H1 (cell line): Measurements from ENCODE around the gene ITPR1. TPM values are rescaled to one million over a fixed set of nuclear protein-coding genes. Genes with fewer than 3 reads are reported as not detected.

Experiments used
- CTCF ChIA-PET: fragments of 300-600 bp; sonication (Branson Sonifier 250); formaldehyde crosslinking; loops from one replicate; lab custom pipeline; 2021; ENCODE audit not compliant: partially characterized antibody; lab: Charles Lee
- POLR2A ChIA-PET: fragments of 300-600 bp; sonication (Branson Sonifier 250); formaldehyde crosslinking; loops from one replicate; lab custom pipeline; 2021; ENCODE audit warnings: inconsistent platforms; ENCODE audit not compliant: partially characterized antibody; lab: Charles Lee
- DNase-seq, 2 experiments: peaks; one replicate each; pipeline versions ENCODE4 v3.0.0 to v3.0.0-alpha.2; 2010 to 2022; ENCODE audit warnings: low spot score in 2 of 2, low read depth in 1 of 2, mixed read lengths in 1 of 2
- FAIRE-seq: peaks from 2 replicates; lab custom pipeline; 2011; peaks lifted over from hg19 to GRCh38; lab: Jason Lieb, UNC
- H2AFZ ChIP-seq: 2 replicates; pipeline ENCODE4 v1.8.1; 2012; ENCODE audit warnings: low read length, inconsistent platforms
- H2AK5ac ChIP-seq: 2 replicates; pipeline ENCODE4 v1.6.1; 2013; ENCODE audit warnings: low read depth, low read length
- H2BK120ac ChIP-seq: replicated peaks from 2 replicates; pipeline ENCODE3; 2013; ENCODE audit warnings: low read depth, low read length, inconsistent platforms
- H2BK12ac ChIP-seq: 2 replicates; pipeline ENCODE4 v1.6.1; 2013; ENCODE audit warnings: low read depth, low read length
- H2BK15ac ChIP-seq: 2 replicates; pipeline ENCODE4 v1.6.1; 2013; ENCODE audit warnings: low read length
- H2BK20ac ChIP-seq: 2 replicates; pipeline ENCODE4 v1.6.1; 2013; ENCODE audit warnings: low read length
- H2BK5ac ChIP-seq: 2 replicates; pipeline ENCODE4 v1.6.1; 2013; ENCODE audit warnings: low read depth, low read length
- H3K14ac ChIP-seq: 2 replicates; pipeline ENCODE4 v1.6.1; 2013; ENCODE audit warnings: inconsistent platforms; ENCODE audit not compliant: insufficient read length
- H3K18ac ChIP-seq: 2 replicates; pipeline ENCODE4 v1.6.1; 2013; ENCODE audit warnings: low read length; ENCODE audit errors: extremely low read depth
- H3K23ac ChIP-seq: 2 replicates; pipeline ENCODE4 v1.6.1; 2013; ENCODE audit warnings: inconsistent platforms; ENCODE audit not compliant: insufficient read length
- H3K23me2 ChIP-seq: 2 replicates; pipeline ENCODE4 v1.6.1; 2013; ENCODE audit warnings: low read depth, low read length
- H3K27ac ChIP-seq: 2 replicates; pipeline ENCODE4 v1.6.1; 2011; ENCODE audit warnings: low read depth, low read length, inconsistent platforms
- H3K27me3 ChIP-seq, 4 experiments: replicated peaks in 1 of 4; 1 replicate in 1 of 4; 2 replicates in 3 of 4; pipeline versions ENCODE4 v1.6.1 to v1.8.1; 2011 to 2013; ENCODE audit warnings: low read length in 3 of 4, mild to moderate bottlenecking in 3 of 4, inconsistent platforms in 2 of 4, mixed read lengths in 2 of 4, moderate library complexity in 1 of 4; ENCODE audit not compliant: control insufficient read depth in 3 of 4, insufficient read depth in 3 of 4; ENCODE audit errors: extremely low read depth in 1 of 4
- H3K36me3 ChIP-seq, 4 experiments: 2 replicates each; pipeline versions ENCODE4 v1.6.1 to v1.8.1; 2011 to 2013; ENCODE audit warnings: mild to moderate bottlenecking in 4 of 4, low read length in 3 of 4, moderate library complexity in 2 of 4, control low read depth in 1 of 4, inconsistent platforms in 1 of 4; ENCODE audit not compliant: insufficient read depth in 4 of 4, control insufficient read depth in 2 of 4
- H3K4ac ChIP-seq: replicated peaks from 2 replicates; pipeline ENCODE3; 2013; ENCODE audit warnings: low read length, low read depth, mixed read lengths, inconsistent platforms; ENCODE audit not compliant: insufficient read length
- H3K4me1 ChIP-seq, 4 experiments: replicated peaks in 1 of 4; 1 replicate in 1 of 4; 2 replicates in 3 of 4; pipeline versions ENCODE4 v1.6.1 to v1.8.1; 2011 to 2013; ENCODE audit warnings: low read length in 3 of 4, inconsistent platforms in 2 of 4, mixed read lengths in 1 of 4; ENCODE audit not compliant: insufficient read depth in 4 of 4, control insufficient read depth in 3 of 4
- H3K4me2 ChIP-seq, 2 experiments: 2 replicates each; pipeline versions ENCODE4 v1.6.1 to v1.8.1; 2011 to 2013; ENCODE audit warnings: low read depth in 2 of 2, low read length in 2 of 2, control low read depth in 1 of 2, inconsistent platforms in 1 of 2, mild to moderate bottlenecking in 1 of 2; ENCODE audit not compliant: insufficient read depth in 1 of 2
- H3K4me3 ChIP-seq, 4 experiments: fragments of 200-600, 300-600 bp in 1 of 4; sonication (generic), shearing (Covaris generic), sonication (Bioruptor Twin) in 1 of 4; 2 replicates each; pipeline versions ENCODE4 v1.5.1 to v1.8.1; 2011 to 2016; ENCODE audit warnings: low read length in 4 of 4, low read depth in 3 of 4, control low read depth in 2 of 4, inconsistent platforms in 2 of 4, mild to moderate bottlenecking in 2 of 4, mixed read lengths in 1 of 4, moderate library complexity in 1 of 4; ENCODE audit not compliant: insufficient read depth in 2 of 4; ENCODE audit errors: extremely low read depth in 1 of 4
- H3K56ac ChIP-seq: replicated peaks from 2 replicates; pipeline ENCODE3; 2013; ENCODE audit warnings: low read depth, mild to moderate bottlenecking, mixed read lengths, low read length, inconsistent platforms; ENCODE audit not compliant: insufficient read length
- H3K79me1 ChIP-seq: 2 replicates; pipeline ENCODE4 v1.6.1; 2013; ENCODE audit warnings: low read depth, low read length, control low read depth
- H3K79me2 ChIP-seq, 2 experiments: 2 replicates each; pipeline versions ENCODE4 v1.6.1 to v1.8.1; 2012 to 2013; ENCODE audit warnings: low read length in 2 of 2, mild to moderate bottlenecking in 2 of 2, inconsistent platforms in 1 of 2; ENCODE audit not compliant: insufficient read depth in 2 of 2, control insufficient read depth in 1 of 2
- H3K9ac ChIP-seq, 4 experiments: replicated peaks in 1 of 4; 1 replicate in 1 of 4; 2 replicates in 3 of 4; pipeline versions ENCODE4 v1.6.1 to v1.8.1; 2011 to 2013; ENCODE audit warnings: low read depth in 3 of 4, low read length in 3 of 4, control low read depth in 2 of 4, mild to moderate bottlenecking in 2 of 4, moderate library complexity in 2 of 4, inconsistent platforms in 1 of 4; ENCODE audit errors: extremely low read depth in 1 of 4
- H3K9me3 ChIP-seq, 2 experiments: 2 replicates each; pipeline versions ENCODE4 v1.6.1 to v1.8.1; 2012 to 2013; ENCODE audit warnings: mild to moderate bottlenecking in 2 of 2, moderate library complexity in 2 of 2, control low read depth in 1 of 2, inconsistent platforms in 1 of 2, low read depth in 1 of 2, low read length in 1 of 2, mixed read lengths in 1 of 2; ENCODE audit not compliant: insufficient read depth in 2 of 2
- H4K20me1 ChIP-seq, 2 experiments: replicated peaks in 1 of 2; 2 replicates each; pipeline versions ENCODE3 to v1.8.1; 2011 to 2013; ENCODE audit warnings: inconsistent platforms in 2 of 2, low read length in 2 of 2, mild to moderate bottlenecking in 1 of 2; ENCODE audit not compliant: insufficient read depth in 2 of 2, control insufficient read depth in 1 of 2
- H4K5ac ChIP-seq: 2 replicates; pipeline ENCODE4 v1.6.1; 2013; ENCODE audit warnings: low read length, low read depth, mixed read lengths, inconsistent platforms; ENCODE audit not compliant: insufficient read length
- H4K8ac ChIP-seq: 2 replicates; pipeline ENCODE4 v1.8.0; 2013; ENCODE audit warnings: mild to moderate bottlenecking, moderate library complexity, low read length, inconsistent platforms; ENCODE audit not compliant: insufficient read depth; ENCODE audit errors: extremely low read depth
- H4K91ac ChIP-seq: replicated peaks from 2 replicates; pipeline ENCODE3; 2013; ENCODE audit warnings: low read length, mixed read lengths, inconsistent platforms; ENCODE audit not compliant: insufficient read length
- CTCF ChIP-seq, 3 experiments: IDR thresholded peaks; 1 replicate in 2 of 3; 2 replicates in 1 of 3; pipeline versions ENCODE4 v1.5.1 to v1.6.1; 2011; ENCODE audit warnings: low read length in 3 of 3, mild to moderate bottlenecking in 3 of 3, inconsistent platforms in 2 of 3, low read depth in 1 of 3, moderate library complexity in 1 of 3; ENCODE audit not compliant: insufficient read depth in 1 of 3; ENCODE audit errors: control extremely low read depth in 1 of 3
- EP300 ChIP-seq, 2 experiments: IDR thresholded peaks; 1 replicate in 1 of 2; 2 replicates in 1 of 2; pipeline ENCODE4 v1.6.1; 2011 to 2012; ENCODE audit warnings: low read depth in 2 of 2, low read length in 2 of 2, mild to moderate bottlenecking in 2 of 2, borderline replicate concordance in 1 of 2, inconsistent platforms in 1 of 2, moderate library complexity in 1 of 2
- JUN ChIP-seq: IDR thresholded peaks from 2 replicates; pipeline ENCODE4 v1.6.1; 2011; ENCODE audit warnings: low read depth, mild to moderate bottlenecking, improper control_type of control experiment, low read length
- KDM1A ChIP-seq: fragments of 200-600, 300-600 bp; sonication (generic); IDR thresholded peaks from 2 replicates; pipeline ENCODE4 v1.7.1; 2016; ENCODE audit warnings: mild to moderate bottlenecking, low read length, borderline replicate concordance
- NANOG ChIP-seq: IDR thresholded peaks from 2 replicates; pipeline ENCODE4 v1.6.1; 2011; ENCODE audit warnings: low read length, low read depth, mild to moderate bottlenecking, inconsistent platforms; ENCODE audit not compliant: insufficient read depth, poor library complexity, severe bottlenecking
- POLR2A ChIP-seq, 2 experiments: IDR thresholded peaks; 1 replicate in 1 of 2; 2 replicates in 1 of 2; pipeline ENCODE4 v1.6.1; 2011; ENCODE audit warnings: low read depth in 2 of 2, low read length in 2 of 2, mild to moderate bottlenecking in 2 of 2; ENCODE audit errors: control extremely low read depth in 1 of 2
- POLR2AphosphoS5 ChIP-seq: IDR thresholded peaks from 2 replicates; pipeline ENCODE4 v1.6.1; 2011; ENCODE audit warnings: low read depth, low read length
- POU5F1 ChIP-seq: IDR thresholded peaks from 2 replicates; pipeline ENCODE4 v1.6.1; 2011; ENCODE audit warnings: low read depth, mild to moderate bottlenecking, low read length, moderate library complexity
- RAD21 ChIP-seq, 2 experiments: IDR thresholded peaks in 1 of 2; conservative IDR thresholded peaks in 1 of 2; 2 replicates each; pipeline ENCODE4 v1.6.1; 2011; ENCODE audit warnings: low read depth in 2 of 2, low read length in 2 of 2, improper control_type of control experiment in 1 of 2, inconsistent platforms in 1 of 2, mild to moderate bottlenecking in 1 of 2, moderate library complexity in 1 of 2
- TAF7 ChIP-seq: optimal IDR thresholded peaks from 2 replicates; pipeline ENCODE3; 2011; ENCODE audit warnings: low read depth, mild to moderate bottlenecking, inconsistent platforms, low read length, moderate library complexity, borderline replicate concordance
- TEAD4 ChIP-seq: IDR thresholded peaks from 2 replicates; pipeline ENCODE4 v1.6.1; 2012; ENCODE audit warnings: low read depth, low read length, inconsistent platforms, mixed read lengths
- WGBS, 2 experiments: shearing (Covaris generic) in 1 of 2; methylation state at CpG; one replicate each; pipeline versions ENCODE4 v1.1.6 to v1.1.7; 2013 to 2015; ENCODE audit warnings: low lambda C conversion rate in 2 of 2, mixed read lengths in 2 of 2, inconsistent platforms in 1 of 2, low coverage in 1 of 2, missing lambda C conversion rate in 1 of 2; ENCODE audit not compliant: insufficient replicate concordance in 2 of 2, insufficient coverage in 1 of 2, insufficient read length in 1 of 2; ENCODE audit errors: extremely low coverage in 1 of 2, missing lambda C conversion rate in 1 of 2; 5-methylcytosine and 5-hydroxymethylcytosine counted together
- polyA plus RNA-seq, 7 experiments: library from polyadenylated mRNA; depleted of rRNA in 3 of 7; stranded (reverse) in 5 of 7; unstranded in 2 of 7; fragments of >200 nt in 5 of 7; fragments of 200-250 nt in 2 of 7; gene quantifications; 1 replicate in 5 of 7; 2 replicates in 1 of 7; 4 replicates in 1 of 7; pipeline versions ENCODE4 v1.2.1 to v1.2.3, GENCODE V29; 2011 to 2013; ENCODE audit warnings: missing spikeins in 2 of 7, mixed read lengths in 2 of 7
- total RNA-seq: library from RNA; stranded (reverse); fragmentation: NEBNext Ultra II Directional; extraction: Animal tissue kit (Norgen Biotek cat#: 25700); gene quantifications from 2 replicates; pipeline ENCODE4 v1.2.1, GENCODE V29; 2021

Gene ITPR1
- total and polyA plus RNA-seq, 2 of the 8 experiments (the other 6 are each of a cell fraction or from before 2014, with no cell fraction given): 2.5 to 16.3 TPM

- H3K36me3 ChIP-seq: no peaks in the 10 kb centered on the region; a peak in 1 of 8 replicates
- no peak overlapping the region for H3K4ac ChIP-seq
- H2BK20ac ChIP-seq: no peak overlapping the region
- no peak for TF ChIP-seq POU5F1
- no peak for TF ChIP-seq KDM1A
- TF ChIP-seq RAD21 (IDR thresholded peaks at IDR 0.05 in 1 of 2, conservative IDR thresholded peaks at IDR 0.05 in 1 of 2; ENCODE audit: low read depth in 2 of 2, low read length in 2 of 2): no peak
- TF ChIP-seq POLR2A (IDR thresholded peaks at IDR 0.05; ENCODE audit: control extremely low read depth in 1 of 2, low read depth in 2 of 2, low read length in 2 of 2): no peak
- TF ChIP-seq EP300 (IDR thresholded peaks at IDR 0.05; ENCODE audit: borderline replicate concordance in 1 of 2, low read depth in 2 of 2, low read length in 2 of 2): no peak
- TF ChIP-seq JUN: no peak
- TF ChIP-seq NANOG: no peak
- TF ChIP-seq CTCF (IDR thresholded peaks at IDR 0.05; ENCODE audit: control extremely low read depth in 1 of 3, insufficient read depth in 1 of 3, low read depth in 1 of 3, low read length in 3 of 3): no peak
- TF ChIP-seq POLR2AphosphoS5: no peak
- no peak for TF ChIP-seq TAF7
- TF ChIP-seq TEAD4: no peak
- H3K79me1 ChIP-seq: no peaks in the 10 kb centered on the region
- no peak overlapping the region for H2BK12ac ChIP-seq
- H3K18ac ChIP-seq: no peak overlapping the region
- H3K56ac ChIP-seq: no peak overlapping the region
- H2BK5ac ChIP-seq: no peak overlapping the region
- H2BK120ac ChIP-seq: no peak overlapping the region
- 90% methylated on average over 12 of the region's 12 CpGs; no CpG with 5 or more reads in 1 of the 2 experiments for WGBS, 2 experiments
- H3K4me3 ChIP-seq: no peak overlapping the region
- no peak overlapping the region for H4K91ac ChIP-seq
- H3K4me1 ChIP-seq: no peaks in the 10 kb centered on the region
- no peak overlapping the region for H2AFZ ChIP-seq
- H3K4me2 ChIP-seq: no peak overlapping the region
- no peak overlapping the region for H2AK5ac ChIP-seq
- no peak for DNase-seq
- FAIRE-seq: no peak
- H4K8ac ChIP-seq: no peak overlapping the region
- no peak overlapping the region for H4K5ac ChIP-seq
- ChIA-PET POLR2A (no interaction called here), CTCF (interaction anchor here (1.2 to 1.4 kb wide), 3 partner anchors 10 to 255 kb away, joined by 3 to 4 read pairs (median 3); no protein-coding TSS in a partner anchor)
- peaks cover 0 to 13% of the 10 kb centered on the region in 2 experiments for H3K9me3 ChIP-seq
- H3K79me2 ChIP-seq: no peaks in the 10 kb centered on the region; a peak in 1 of 4 replicates
- H3K14ac ChIP-seq: no peak overlapping the region
- H4K20me1 ChIP-seq: no peaks in the 10 kb centered on the region
- no peaks in the 10 kb centered on the region for H3K27me3 ChIP-seq
- no peak overlapping the region for H3K23ac ChIP-seq
- H2BK15ac ChIP-seq: no peak overlapping the region
- H3K27ac ChIP-seq: no peak overlapping the region
- no peak overlapping the region for H3K9ac ChIP-seq
- H3K23me2 ChIP-seq: no peaks in the 10 kb centered on the region
These were observed 275.4 kb downstream of the ITPR1 start for GRCh38 chr3:4768521-4768920.
